ENCODE data around the gene MSI2. TPM values are rescaled to one million over a fixed set of nuclear protein-coding genes. Genes with fewer than 3 reads are reported as not detected.
A peak's percentile ranks its signal among the peaks of the same experiment; 100 is the strongest.

Gene MSI2
- total RNA-seq, 1 donor from 2014 or later, result 54.9 TPM

GRCh38 chr17:57528058-57528451 is 271.7 kb downstream of the MSI2 start:
- no peak for DNase-seq

GRCh38 chr17:57530026-57530425 is 273.7 kb downstream of the MSI2 start:
- no peak for DNase-seq

GRCh38 chr17:57530508-57530907 is 274.2 kb downstream of the MSI2 start:
- peak; percentile 56 for DNase-seq

- DNase-seq, result no peak
These were observed 274.8 kb downstream of the MSI2 start for GRCh38 chr17:57531078-57531477.

- no peak for DNase-seq
These were observed 275.6 kb downstream of the MSI2 start for GRCh38 chr17:57531648-57532504.

- DNase-seq, result no peak
These were observed 276.2 kb downstream of the MSI2 start for GRCh38 chr17:57532556-57532955.

- DNase-seq, result no peak
These were observed 276.6 kb downstream of the MSI2 start for GRCh38 chr17:57532966-57533365.

- DNase-seq, result no peak
These were observed 277.5 kb downstream of the MSI2 start for GRCh38 chr17:57533684-57534305.

GRCh38 chr17:57534863-57535248 is 278.5 kb downstream of the MSI2 start:
- DNase-seq, result no peak

GRCh38 chr17:57535249-57535966 is 279.1 kb downstream of the MSI2 start:
- DNase-seq, result peak; percentile 51

GRCh38 chr17:57536289-57536688 is 280.0 kb downstream of the MSI2 start:
- DNase-seq, result no peak

- DNase-seq, result no peak
These were observed 280.6 kb downstream of the MSI2 start for GRCh38 chr17:57536789-57537523.

GRCh38 chr17:57537524-57538410 is 281.4 kb downstream of the MSI2 start:
- no peak for DNase-seq

- DNase-seq, result no peak
These were observed 282.6 kb downstream of the MSI2 start for GRCh38 chr17:57538736-57539456.

- DNase-seq, result no peak
These were observed 283.4 kb downstream of the MSI2 start for GRCh38 chr17:57539529-57540301.

- DNase-seq, result no peak
These were observed 284.3 kb downstream of the MSI2 start for GRCh38 chr17:57540596-57540995.

- no peak for DNase-seq
These were observed 284.7 kb downstream of the MSI2 start for GRCh38 chr17:57541049-57541448.

GRCh38 chr17:57541472-57542394 is 285.4 kb downstream of the MSI2 start:
- no peak for DNase-seq

- no peak for DNase-seq
These were observed 286.2 kb downstream of the MSI2 start for GRCh38 chr17:57542510-57542909.
